Right lobe of liver (tissue), 4 donors: Measurements from ENCODE around the gene HHAT.

ENCODE experiments used
- CTCF ChIP-seq, 4 donors: fragments of 200-600 bp in 3 of 4; fragments of 450-650 bp in 1 of 4; IDR thresholded peaks; one replicate each; pipeline versions ENCODE4 v1.5.1 to v1.8.0; 2016 to 2022; ENCODE audit warnings: antibody characterized with exemption in 4 of 4, mild to moderate bottlenecking in 2 of 4
- POLR2A ChIP-seq: fragments of 450-650 bp; IDR thresholded peaks from one replicate; pipeline ENCODE4 v1.6.1; 2017; ENCODE audit warnings: antibody characterized with exemption, mild to moderate bottlenecking
- donor health status: DM: no; HTN: no; CAD: no.
- donor health status: DM: no; HTN: no; CAD: no.
- donor health status: DM: no; HTN: yes; CAD: no.

- TF ChIP-seq CTCF (IDR thresholded peaks at IDR 0.05) (no peak), POLR2A (no peak)
Measured at GRCh38 chr1:210683403-210684047, 354.8 kb downstream of the HHAT start.
